Omental fat pad (tissue), 4 donors: ENCODE results near the gene GMDS. TPM values are rescaled to one million over a fixed set of nuclear protein-coding genes. Genes with fewer than 3 reads are reported as not detected.

Experiments used
- ATAC-seq: fragments of 150-250 bp; one replicate; pipeline ENCODE4 v1.9.1; 2016; ENCODE audit warnings: mild to moderate bottlenecking, moderate library complexity; ENCODE audit not compliant: low FRiP score
- DNase-seq: peaks from one replicate; pipeline ENCODE4 v3.0.0-alpha.2; 2019; ENCODE audit warnings: low spot score
- CTCF ChIP-seq, 3 donors: fragments of 450-650 bp; IDR thresholded peaks; one replicate each; pipeline ENCODE4 v1.5.1; 2016 to 2017; ENCODE audit warnings: antibody characterized with exemption in 3 of 3, mild to moderate bottlenecking in 3 of 3, moderate library complexity in 2 of 3
- total RNA-seq, 4 donors: library from RNA; depleted of rRNA; stranded (reverse); fragments of >200 nt; gene quantifications; one replicate each; pipeline ENCODE4 v1.1.0, GENCODE V29; 2016

The GMDS gene
- total RNA-seq, 4 donors from 2014 or later: 5.6 to 20.6 (median 10.7) TPM

- ATAC-seq (no peak), DNase-seq (no peak)
- no peak for TF ChIP-seq CTCF (IDR thresholded peaks at IDR 0.05)
Measured at GRCh38 chr6:1662534-1662933, 582.9 kb downstream of the GMDS start.

GRCh38 chr6:1659816-1660215 lies 585.6 kb downstream of the GMDS start:
- TF ChIP-seq CTCF (IDR thresholded peaks at IDR 0.05): no peak
- DNase-seq: no peak
- no peak for ATAC-seq

GRCh38 chr6:1658212-1659005 lies 587.0 kb downstream of the GMDS start:
- no peak for DNase-seq
- ATAC-seq: no peak

GRCh38 chr6:1657771-1658165 lies 587.6 kb downstream of the GMDS start:
- no peak for DNase-seq
- no peak for ATAC-seq
- TF ChIP-seq CTCF (IDR thresholded peaks at IDR 0.05): no peak

More at GRCh38 chr6:1658212-1659005, 587.0 kb downstream of the GMDS start:
- TF ChIP-seq CTCF (IDR thresholded peaks at IDR 0.05): no peak

GRCh38 chr6:1657116-1657770 lies 588.2 kb downstream of the GMDS start:
- TF ChIP-seq CTCF (IDR thresholded peaks at IDR 0.05): no peak
- DNase-seq (no peak), ATAC-seq (no peak)

- TF ChIP-seq CTCF (IDR thresholded peaks at IDR 0.05): no peak
- ATAC-seq: no peak
- DNase-seq: no peak
Measured at GRCh38 chr6:1654054-1654453, 591.4 kb downstream of the GMDS start.

GRCh38 chr6:1652842-1653241 lies 592.6 kb downstream of the GMDS start:
- TF ChIP-seq CTCF (IDR thresholded peaks at IDR 0.05): no peak
- ATAC-seq (no peak), DNase-seq (no peak)
